ENCODE results near the gene ZNF500.
"Not testable (repeated sequence)": the region's sequence is repeated elsewhere in the genome, so short reads cannot be mapped to it uniquely, and the experiment has no call there.

The ZNF500 gene

DNA sequence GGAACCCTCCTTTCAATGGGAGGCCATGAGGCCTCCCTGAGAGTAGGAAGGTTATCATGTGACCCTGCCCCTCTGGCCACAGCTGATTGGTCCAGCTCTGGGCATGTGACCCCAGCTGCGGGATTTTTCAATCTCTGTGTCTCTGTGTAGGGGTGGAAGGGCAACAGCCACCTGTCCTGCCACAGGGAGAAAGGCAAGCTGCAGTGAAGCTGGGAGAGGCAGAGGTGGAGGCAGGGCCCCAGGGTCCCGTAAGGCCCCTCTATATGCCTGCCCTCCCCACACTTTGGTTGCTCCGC lies 21.7 kb downstream of the ZNF500 start:
- DNase-seq (ENCODE audit: low read depth in 2 of 2), result no peak

DNA sequence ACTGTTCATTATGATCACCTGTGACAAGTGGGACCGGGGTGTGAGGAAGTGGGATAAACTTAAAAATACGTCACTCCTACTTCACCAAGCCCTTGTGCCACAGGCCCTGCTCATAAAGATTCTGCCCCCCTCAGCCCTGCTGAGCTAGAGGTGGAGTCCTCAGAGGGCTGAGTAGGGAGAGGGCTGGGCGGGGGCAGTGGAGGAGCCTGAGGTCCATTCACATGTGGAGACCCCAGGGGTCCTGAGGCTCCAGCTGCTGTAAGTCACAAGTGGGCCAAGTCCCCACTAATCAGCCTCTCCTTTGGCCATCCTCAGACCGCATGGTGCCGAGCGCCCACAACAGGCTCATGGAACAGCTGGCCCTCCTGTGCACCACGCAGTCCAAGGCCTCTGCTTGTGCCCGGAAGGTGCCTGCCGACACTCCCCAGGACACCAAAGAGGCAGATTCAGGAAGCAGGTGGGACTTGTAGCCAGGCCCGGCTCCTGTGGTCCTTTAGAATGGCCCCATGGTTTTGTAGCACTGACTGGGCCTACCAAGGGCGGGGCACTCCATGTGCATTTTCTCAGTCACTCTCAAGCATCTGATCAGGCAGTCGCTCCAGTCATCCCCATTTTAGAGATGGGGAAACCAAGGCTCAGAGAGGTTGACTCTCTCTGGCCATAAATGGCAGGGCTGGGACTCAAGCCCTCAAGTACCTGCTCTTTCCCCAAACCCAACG lies 22.2 kb downstream of the ZNF500 start:
- no peak for DNase-seq (ENCODE audit: low read depth in 2 of 2)

DNA sequence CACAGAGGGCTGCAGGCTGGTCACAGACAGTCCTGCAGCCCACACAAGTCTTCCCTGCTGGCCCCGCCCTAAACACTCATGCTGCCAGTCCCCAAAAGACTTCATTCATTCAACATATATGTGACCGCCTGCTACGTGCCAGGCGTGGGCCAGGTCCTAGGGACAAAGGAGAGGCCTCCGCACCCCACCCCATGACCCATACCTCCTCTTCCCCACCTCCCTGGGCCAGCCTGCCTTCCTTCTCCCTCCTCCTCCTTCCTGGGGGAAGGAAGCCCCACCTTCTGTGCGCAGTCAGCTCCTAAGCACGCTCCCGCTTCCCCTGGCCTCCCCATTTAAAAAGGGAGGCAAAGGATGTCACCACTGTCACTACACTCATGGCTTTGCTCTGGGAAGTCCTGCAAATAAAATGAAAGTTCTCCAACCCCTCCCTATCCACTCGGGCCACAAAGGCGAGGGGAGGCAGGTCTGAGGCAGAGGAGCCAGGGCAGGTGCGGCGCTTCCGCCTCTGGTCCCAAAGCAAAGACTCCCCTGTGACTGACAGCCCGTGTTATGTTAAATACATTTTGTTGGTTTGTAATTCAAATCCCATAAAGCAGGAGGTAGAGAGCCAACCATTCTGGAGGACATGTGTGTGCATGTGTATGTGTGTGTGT lies 23.6 kb downstream of the ZNF500 start:
- DNase-seq (ENCODE audit: low read depth in 2 of 2), result no peak

DNA sequence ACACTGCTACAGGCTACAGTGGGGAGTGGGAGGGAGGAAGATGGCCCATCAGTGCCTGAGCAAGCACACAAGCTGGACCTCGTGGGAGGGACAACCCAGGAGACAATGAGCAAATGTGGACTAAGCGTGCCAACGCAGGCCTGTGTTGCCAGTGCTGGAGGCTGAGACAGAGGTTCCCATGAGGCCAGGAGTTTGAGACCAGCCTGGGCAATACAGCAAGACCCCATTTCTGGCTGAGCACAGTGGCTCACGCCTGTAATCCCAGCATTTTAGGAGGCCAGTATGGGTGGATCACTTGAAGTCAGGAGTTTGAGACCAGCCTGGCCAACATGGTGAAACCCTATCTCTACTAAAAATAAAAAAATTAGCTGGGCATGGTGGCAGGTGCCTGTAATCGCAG lies 28.6 kb downstream of the ZNF500 start:
- not testable (repeated sequence) for DNase-seq (ENCODE audit: low read depth in 2 of 2)

DNA sequence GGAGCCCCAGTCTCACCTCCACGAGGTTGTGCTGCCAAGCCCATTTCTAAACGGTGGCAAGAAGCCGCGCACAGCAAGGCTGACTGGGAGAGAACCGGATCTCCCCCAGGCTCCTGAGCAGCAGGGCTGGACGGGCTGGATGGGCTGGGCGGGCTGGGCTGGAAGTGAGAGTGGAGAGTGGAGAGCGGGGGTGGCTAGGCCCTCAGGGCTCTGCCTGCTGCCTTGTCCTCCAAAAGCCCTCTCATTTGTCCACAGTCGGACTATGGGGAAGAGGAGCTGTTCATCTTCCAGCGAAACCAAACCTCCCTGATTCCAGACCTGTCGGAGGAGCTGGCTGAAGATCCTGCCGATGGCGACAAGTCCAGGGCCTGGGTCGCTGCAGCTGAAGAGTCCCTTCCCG lies 29.4 kb downstream of the ZNF500 start:
- DNase-seq (ENCODE audit: low read depth in 2 of 2), result no peak

DNA sequence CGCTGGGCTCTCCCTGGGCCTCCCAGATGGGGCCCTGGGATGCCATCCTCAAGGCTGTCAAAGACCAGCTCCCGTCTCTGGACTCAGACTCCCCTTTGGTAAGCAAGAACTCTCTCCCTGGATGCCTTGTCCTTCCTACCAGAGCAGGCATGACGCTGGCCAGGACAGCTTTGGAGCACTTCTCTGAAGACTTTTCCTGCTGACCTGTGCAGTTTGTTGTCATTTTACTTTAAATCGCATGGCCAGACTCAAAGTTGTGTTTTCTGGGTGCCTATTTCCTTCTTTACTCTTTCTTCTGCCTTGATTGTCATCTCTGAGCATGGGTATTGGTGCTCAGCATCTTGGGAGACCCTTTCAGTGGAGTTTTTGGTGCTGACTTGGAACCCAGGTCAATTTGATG lies 30.4 kb downstream of the ZNF500 start:
- DNase-seq (ENCODE audit: low read depth in 2 of 2), result no peak

DNA sequence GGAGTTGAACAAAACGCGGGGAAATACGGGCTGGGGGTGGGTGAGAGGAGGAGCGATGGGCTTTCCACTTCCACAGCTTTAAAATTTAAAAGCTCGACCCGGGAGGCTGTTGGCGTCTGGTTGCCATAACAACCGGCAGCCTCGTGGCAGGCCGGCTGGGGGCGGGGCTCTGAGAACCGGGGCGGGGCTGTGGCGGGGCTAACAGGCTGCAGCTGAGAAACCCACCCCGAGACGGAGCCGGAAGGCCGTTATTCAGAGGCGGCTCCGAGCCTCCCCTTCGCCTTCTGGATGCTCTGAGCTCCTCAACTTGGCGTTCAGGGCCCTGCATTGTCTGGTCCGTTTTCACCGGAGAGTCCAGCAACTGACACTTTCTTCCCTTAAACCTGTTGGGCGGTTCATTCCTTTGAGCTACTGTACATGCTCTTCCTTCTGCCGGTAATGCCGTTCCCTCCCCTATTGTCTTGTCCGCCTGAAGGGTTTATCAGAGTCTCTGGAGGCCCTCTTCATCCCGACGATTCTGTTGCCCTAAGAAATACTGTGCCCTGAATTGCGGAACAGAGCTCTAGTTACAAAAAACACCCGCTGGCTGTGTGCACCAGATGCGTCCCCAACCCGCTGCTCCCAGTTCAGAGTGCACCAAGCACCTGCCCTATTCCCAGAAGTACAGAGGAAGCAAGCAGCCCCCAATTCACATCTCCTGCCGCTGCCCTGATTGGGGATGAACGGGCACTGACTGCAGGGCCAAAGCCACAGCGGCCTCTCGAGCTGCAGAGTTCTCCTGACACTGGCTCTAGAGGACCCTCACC lies 32.0 kb downstream of the ZNF500 start:
- DNase-seq (ENCODE audit: low read depth in 2 of 2), result peak; percentile 93 to 96

DNA sequence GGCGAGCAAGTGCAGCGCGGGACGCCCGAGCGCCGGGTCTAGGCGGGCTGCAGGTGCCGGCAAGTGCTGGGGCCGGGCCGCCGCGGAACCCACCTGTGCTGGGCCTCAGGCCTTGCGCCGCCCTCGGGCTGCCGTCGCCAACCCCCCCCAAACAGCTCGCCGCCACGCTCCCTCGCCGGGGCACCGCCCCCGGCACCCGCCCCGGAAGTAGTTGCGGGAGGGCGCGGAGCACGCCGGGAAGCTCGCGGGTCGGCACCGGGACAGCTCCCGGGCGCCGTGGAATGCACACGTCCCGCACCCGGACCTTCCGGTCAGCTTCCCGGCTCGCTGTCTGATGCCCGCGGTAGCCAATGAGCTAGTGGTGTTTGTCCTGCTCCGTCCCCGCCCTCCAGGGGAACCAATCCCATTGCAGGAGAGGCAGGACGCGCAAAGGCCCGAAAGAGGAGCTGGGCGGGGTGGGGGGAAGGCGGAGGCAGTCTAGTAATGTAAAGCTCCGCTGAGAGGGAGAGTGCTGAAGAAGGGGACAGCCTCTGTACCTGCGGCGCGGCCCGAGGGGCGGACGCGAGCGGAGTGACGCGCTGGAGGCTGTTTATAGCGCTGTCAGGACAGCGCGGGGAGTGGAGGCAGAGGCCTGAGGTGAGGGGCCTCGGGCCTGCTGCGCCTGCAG lies 32.8 kb downstream of the ZNF500 start, which contains the start of the genes ANKS3 and DNAAF8:
Gene ANKS3 (minus strand): TSS at position 209 of the 667 bp plus-strand sequence. CDS start 4,122 bp downstream, outside the sequence.
Gene DNAAF8 (plus strand): TSS at position 475 of the 667 bp plus-strand sequence. CDS start 1,978 bp downstream, outside the sequence.
- peak; percentile 64 to 77 for DNase-seq (ENCODE audit: low read depth in 2 of 2)

DNA sequence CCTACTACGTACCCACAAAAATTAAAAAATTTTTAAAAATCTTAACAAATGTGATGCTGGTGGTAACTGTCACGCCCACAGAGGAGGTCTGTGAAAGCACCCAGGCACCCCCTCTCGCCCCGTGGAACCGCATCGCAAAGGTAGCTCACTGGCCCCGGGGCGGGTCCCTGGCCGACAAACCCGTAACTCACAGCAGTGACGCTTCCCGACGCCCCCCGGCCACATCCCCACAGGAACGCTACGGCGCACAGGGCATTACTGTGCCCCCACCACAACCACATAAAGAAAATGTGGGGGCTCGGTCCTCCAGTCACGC lies 33.3 kb downstream of the ZNF500 start:
- peak; percentile 18 to 31 for DNase-seq (ENCODE audit: low read depth in 2 of 2)

DNA sequence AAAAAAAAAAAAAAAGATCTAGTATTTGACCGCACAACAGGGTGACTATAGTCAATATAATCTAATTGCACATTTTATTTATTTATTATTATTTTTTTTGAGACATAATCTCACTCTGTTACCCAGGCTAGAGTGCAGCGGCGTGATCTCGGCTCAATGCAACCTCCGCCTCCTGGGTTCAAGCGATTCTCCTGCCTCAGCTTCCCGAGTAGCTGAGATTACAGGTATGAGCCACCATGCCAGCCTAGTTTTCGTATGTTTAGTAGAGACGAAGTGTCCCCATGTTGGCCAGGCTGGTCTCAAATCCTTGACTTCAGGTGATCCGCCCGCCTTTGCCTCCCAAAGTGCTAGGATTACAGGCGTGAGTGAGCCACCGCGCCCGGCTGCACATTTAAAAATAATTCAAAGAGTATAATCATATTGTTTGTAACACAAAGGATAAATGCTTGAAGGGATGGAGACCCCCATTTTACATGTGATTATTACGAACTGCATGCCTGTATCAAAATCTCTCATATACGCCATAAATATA lies 33.7 kb downstream of the ZNF500 start:
- no peak for DNase-seq (ENCODE audit: low read depth in 2 of 2)

DNA sequence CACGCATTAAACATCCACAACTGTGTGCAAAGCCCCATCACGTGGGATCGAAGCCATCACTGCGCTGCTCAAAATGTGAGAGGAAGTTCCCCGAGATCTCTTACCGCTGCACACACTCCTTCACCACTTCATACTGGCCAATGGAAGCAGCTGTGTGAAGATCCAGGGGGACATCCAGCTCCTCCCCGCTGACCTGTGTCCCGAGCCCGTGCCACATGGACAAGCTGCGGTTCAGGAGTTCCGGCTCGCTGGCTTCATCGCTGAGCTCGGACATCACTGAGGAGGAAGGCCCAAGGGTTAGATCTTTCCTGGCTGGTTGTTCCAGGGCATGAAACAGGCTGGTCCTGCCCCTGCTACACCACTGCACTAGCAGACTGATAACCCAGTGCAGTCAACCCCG lies 37.1 kb downstream of the ZNF500 start:
- DNase-seq (ENCODE audit: low read depth in 2 of 2), result no peak

DNA sequence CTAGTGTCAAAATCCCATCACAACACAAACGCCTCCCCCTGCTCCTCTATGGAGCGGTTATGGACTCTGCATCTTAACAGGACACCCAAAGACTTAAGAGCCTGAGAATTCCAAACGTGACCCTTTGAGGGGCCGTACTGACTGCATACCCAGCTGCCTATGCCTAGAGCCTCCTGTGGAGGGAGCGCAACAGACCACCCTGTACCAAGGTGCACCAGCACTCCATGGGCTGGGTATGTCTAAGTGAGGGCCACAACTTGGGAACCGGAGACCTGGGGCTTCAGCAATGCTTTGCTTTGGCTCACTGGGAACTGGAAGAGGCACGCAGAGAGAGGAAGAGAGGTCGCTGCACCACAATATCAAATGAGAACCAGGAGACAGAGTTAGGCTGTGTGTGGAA lies 38.3 kb downstream of the ZNF500 start:
- no peak for DNase-seq (ENCODE audit: low read depth in 2 of 2)

DNA sequence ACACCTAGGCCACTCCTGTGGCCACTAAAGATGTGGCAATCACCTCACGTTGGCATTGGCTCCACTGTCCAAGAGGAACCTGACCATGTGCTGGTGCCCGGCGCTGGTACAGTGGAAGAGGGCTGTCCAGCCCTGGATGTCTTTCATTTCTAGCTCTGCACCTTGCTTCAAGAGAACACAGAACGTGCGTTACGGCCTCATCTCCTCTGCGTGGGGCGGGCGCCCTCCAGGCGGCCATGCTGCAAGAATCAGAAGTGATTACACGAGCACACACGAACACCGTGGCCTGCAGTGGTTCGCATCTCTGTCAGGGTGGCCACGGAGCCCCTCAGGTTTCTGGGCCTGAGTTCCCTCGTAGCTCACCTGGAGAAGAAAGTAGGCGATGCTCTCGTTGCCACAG lies 40.3 kb downstream of the ZNF500 start:
- no peak for DNase-seq (ENCODE audit: low read depth in 2 of 2)

DNA sequence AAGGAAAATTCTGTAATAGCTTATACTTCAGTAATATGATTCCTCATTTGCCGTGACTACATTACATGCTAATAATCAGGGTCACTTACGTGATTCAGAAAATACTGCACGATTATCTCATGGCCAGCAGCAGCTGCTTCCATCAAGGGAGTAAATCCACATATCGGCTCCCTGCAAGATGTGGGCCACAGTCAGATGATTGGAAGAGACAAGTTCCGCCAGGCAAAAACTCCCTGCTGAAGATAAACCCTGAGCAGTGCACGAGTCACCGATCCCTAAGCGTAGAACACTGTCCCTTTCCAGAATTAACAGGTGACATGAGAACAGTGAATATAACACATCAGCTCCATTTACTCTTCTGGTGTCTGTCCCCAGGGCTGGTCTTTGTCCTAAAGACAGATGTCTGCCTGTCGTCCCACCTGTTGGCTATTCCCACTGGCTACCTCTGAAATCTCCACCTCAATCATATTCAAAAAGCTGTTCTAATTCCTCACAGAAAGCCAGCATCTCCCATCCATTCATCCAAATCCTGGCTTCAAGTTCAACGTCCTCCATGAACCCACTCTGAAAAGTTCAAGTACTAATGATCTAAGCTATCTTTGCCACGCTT lies 42.2 kb downstream of the ZNF500 start:
- no peak for DNase-seq (ENCODE audit: low read depth in 2 of 2)

DNA sequence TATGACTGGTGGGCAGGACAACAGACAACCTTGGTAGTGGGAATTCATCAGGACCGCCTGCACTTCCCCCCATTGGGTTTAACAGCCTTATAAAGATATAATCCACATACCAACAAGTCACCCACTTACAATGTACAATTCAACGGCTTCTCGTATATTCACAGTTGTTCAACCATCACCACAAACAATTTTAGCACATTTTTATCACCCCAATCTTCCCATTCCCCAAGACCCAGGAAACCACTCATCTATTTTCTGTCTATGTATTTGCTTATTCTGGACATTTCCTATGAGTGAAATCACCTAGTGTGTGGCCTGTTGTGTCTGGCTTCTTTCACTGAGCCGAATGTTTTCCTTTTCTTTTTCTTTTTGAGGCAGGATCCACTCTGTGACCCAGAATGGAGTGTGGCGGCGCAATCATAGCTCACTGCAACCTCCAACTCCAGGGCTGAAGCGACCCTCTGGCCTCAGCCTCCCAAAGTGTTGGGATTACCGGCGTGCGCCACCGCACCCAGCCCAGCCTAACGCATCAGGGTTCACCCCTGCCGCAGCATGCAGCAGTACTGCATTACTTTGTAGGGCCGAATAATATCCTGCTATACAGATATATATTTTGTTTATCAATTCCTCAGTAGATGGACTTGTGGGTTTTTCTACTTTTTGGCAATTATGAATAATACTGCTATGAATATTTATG lies 43.7 kb downstream of the ZNF500 start:
- no peak for DNase-seq (ENCODE audit: low read depth in 2 of 2)

DNA sequence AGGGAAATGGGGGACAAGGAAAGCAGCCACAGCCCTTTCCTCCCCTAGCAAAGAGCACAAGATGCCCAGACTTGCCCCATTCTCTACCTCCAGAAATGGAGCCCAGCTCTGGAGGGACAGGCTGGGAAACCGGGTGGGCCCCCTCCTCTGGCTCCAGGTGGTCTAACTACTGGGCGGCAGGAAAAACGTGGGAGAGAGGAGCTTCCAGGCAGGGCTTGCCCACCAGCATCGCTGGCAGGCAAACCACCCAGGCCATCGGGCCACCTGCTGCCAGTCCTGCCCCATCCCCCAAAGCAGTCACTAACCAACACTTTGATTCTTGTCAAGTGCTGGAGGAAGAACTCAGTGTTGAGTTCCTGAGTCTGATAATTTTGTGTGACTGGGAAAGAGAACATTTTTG lies 48.5 kb downstream of the ZNF500 start:
- DNase-seq (ENCODE audit: low read depth in 2 of 2), result no peak

DNA sequence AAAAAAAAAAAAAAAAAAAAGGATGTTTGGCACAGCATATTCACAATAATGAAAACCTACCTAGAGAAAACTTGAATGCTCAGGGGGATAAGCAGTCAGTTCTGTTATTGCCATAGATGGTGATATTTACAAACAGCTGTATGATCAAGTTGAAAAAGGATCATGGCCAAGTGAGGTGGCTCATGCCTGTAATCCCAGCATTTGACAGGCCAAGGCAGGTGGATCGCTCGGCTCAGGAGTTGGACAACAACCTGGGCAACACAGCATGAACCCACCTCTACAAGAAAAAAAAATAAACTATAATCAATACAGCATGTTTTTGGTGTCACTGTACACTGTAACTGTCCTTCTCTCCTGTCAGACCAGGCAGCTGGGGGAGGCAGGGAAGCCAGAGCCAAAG lies 52.0 kb downstream of the ZNF500 start:
- DNase-seq (ENCODE audit: low read depth in 2 of 2), result no peak

DNA sequence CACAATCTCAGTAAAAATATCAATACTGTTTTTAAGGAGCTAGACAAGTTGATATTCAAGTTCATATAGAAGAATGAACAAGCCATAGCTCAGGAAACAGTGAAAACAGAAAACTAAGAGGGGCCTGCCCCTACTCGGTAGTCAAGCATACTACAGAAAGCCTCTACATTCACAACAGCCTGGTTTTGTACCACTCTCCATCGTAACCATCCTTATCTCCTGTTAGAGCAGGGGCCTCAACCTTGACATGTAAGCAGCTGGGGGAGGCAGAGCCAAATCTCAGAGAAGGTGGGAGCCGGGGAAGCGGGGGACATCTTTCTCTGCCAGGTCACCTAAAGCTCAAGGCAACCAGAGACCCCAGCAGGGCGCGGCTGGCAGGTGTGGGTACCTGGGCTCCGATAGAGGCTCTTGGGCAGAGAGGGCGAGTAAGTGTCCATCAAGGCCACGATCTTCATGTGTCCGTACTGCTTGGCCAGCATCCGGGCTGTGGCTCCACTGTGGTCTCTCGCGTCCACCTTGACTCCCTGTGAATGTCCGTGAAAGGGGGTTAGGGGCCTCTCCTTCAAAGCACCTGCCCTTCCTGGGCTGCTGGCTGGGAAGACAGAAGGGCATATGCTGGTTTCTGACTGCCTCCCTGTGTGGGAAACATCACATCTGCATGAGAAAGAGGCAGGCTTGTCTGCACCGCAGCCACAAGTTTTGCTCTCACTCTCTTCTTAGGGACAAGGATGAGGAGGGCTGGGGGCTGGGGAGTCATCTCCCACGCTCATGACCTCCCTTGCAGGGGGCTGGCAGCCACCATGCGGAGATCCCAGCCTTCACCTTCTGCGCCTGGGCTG lies 53.1 kb downstream of the ZNF500 start:
- DNase-seq (ENCODE audit: low read depth in 2 of 2), result no peak

DNA sequence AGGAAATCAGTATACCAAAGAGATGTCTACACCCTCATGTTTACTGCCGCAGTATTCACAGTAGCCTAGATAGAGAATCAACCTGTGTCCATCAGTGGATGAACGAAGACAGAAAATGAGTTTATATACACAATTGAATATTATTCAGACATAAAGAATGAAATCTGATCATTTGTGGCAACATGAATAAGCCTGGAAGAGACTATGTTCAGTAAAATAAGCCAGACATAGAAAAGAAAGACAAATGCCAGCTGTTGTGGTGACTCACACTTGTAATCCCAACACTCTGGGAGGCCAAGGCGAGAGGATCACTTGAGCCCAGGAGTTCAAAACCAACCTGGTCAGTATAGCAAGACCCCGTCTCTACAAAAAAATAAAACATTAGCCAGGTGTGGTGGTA lies 57.5 kb downstream of the ZNF500 start:
- DNase-seq (ENCODE audit: low read depth in 2 of 2), result no peak

DNA sequence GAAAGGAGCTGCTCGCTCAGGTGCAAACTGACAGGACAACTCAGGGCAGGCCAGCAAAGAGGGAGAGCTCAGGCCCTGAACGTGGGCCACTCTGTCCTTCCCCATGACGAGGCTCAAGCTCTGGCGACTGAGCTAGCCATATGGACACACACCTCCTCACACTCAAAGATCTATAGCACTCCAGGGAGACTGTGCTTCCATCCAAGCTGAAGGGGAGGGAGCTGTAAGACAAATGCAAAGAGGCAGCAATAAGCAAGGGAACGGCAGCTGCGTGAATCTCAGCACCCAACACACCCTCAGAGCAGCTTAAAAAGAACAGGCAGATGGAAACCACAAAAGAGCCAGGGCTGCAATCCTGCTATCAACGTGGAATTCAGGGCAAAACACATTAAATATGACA lies 60.1 kb downstream of the ZNF500 start:
- DNase-seq (ENCODE audit: low read depth in 2 of 2), result no peak
